ENCODE results near the gene ZWINT.

Gene ZWINT

DNA sequence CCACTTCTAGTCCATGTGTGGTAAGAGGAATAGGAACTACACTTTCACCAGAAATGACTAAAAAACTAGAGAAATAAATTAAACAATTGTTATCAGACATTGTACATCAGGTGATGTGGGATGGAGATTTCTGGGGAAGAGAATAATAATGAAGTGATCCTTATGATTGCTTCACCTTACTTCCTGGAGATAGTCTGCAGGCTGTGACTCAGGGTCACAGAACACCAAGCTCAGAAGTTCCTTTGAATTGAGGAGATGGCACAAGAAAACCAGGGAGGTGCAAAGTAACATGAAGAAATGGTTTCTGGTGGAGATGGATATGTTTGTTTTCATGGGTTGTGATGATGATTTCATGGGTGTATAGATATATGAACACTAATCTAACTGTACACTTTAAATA lies 44.5 kb downstream of the ZWINT start:
- TF ChIP-seq MYC (IDR thresholded peaks at IDR 0.05; ENCODE audit: low read depth, low read length): no peak
- no peak for TF ChIP-seq POLR2A (IDR thresholded peaks at IDR 0.05; ENCODE audit: extremely low read depth, insufficient read length)
- no peak for TF ChIP-seq CTCF (IDR thresholded peaks at IDR 0.05; ENCODE audit: low read depth, low read length)
- TF ChIP-seq, protein P1, sequence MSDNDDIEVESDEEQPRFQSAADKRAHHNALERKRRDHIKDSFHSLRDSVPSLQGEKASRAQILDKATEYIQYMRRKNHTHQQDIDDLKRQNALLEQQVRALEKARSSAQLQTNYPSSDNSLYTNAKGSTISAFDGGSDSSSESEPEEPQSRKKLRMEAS (IDR thresholded peaks at IDR 0.05; ENCODE audit: low read depth, low read length): no peak
- no peak for DNase-seq (ENCODE audit: low read depth)

More for the DNA sequence above, 44.5 kb downstream of the ZWINT start:
- no peak overlapping the region for H3K4me3 ChIP-seq (ENCODE audit: low read depth, low read length)

Measured in NB4 (cell line).